ENCODE data around the gene LEP.

DNA sequence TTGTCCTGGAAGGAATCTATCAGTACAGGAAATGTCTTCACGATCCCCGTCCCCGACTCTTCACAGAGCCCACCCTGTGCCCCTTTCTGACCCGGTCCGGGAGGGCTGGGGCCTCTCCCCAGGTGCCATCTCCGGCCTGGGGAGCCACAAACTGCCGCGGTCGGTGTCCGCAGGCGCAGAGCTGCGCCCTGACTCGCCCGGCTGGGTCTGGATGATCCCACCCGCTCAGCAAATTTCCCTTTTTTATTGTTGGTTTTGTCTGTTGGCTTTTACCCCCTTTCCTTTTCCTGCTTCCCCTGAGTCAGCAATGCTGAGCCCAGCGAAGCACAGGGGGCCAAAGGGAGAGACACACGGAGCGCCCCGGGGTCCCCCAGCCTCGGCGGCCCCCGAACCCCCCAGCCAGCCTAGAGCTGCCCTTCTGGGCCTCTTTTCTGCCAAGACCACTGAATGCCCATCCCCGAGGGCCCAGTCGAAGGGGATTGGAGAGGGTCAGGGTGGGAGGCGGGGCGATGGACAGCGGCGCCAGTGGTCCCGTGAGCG, 30.9 kb downstream of the LEP start:
- no peak for TF ChIP-seq CTCF (IDR thresholded peaks at IDR 0.05)
- TF ChIP-seq EZH2phosphoT487 (IDR thresholded peaks at IDR 0.05) = no peak
- no peak for TF ChIP-seq EZH2 (IDR thresholded peaks at IDR 0.05)

Data from neural progenitor cell (in vitro differentiated cells).